ENCODE results near the gene LIMK2. TPM values are rescaled to one million over a fixed set of nuclear protein-coding genes. Genes with fewer than 3 reads are reported as not detected.

LIMK2 gene
- total and polyA plus RNA-seq, 9 of the 15 experiments (the other 6 are each of a cell fraction or from before 2014, with no cell fraction given) = 1.1 to 14.5 (median 8.5) TPM

GRCh38 chr22:31243339-31244045 is 31.4 kb downstream of the LIMK2 start:
- no peaks in the 10 kb centered on the region; the same call in 2 of the 3 replicates for H3K36me3 ChIP-seq (ENCODE audit: control insufficient read depth, insufficient read depth, low read length)
- no peak for TF ChIP-seq ZNF274 (IDR thresholded peaks at IDR 0.05; ENCODE audit: borderline replicate concordance, low read depth, low read length)
- no peak for TF ChIP-seq PTTG1 (tag; IDR thresholded peaks at IDR 0.05; ENCODE audit: low read depth)
- TF ChIP-seq SRSF9 (IDR thresholded peaks at IDR 0.05; ENCODE audit: borderline replicate concordance, low read depth, low read length) = no peak
- no peak for TF ChIP-seq E2F5 (CRISPR knock-in tag; IDR thresholded peaks at IDR 0.05)
- TF ChIP-seq TCF7L2 (IDR thresholded peaks at IDR 0.05; ENCODE audit: low read depth, low read length) = no peak
- TF ChIP-seq STAT5B (CRISPR knock-in tag; IDR thresholded peaks at IDR 0.05) = no peak
- peak; percentile 21; the same call in 1 of the 2 replicates for TF ChIP-seq GATA2 (CRISPR knock-in tag; IDR thresholded peaks at IDR 0.05)
- no peak for TF ChIP-seq SMARCB1 (IDR thresholded peaks at IDR 0.05; ENCODE audit: insufficient read length, low read depth)
- BruUV-seq (replicated peaks) = no TSS peak
- ATAC-seq = no peak
- no peak overlapping the region for H3K4me2 ChIP-seq (ENCODE audit: insufficient read depth, low read length)
- no peak overlapping the region for H3K27ac ChIP-seq (ENCODE audit: extremely low read depth, low read depth, low read length)
- ChIA-PET POLR2A (no interaction called here), CTCF (ENCODE audit: low intra/inter-chr PET ratio) (no interaction called here)
- intact Hi-C loops (cut with micrococcal nuclease) = no loop called here
- no peaks in the 10 kb centered on the region for H3K79me2 ChIP-seq (ENCODE audit: control insufficient read depth, insufficient read depth, low read length)
- H3K9me1 ChIP-seq (ENCODE audit: control insufficient read depth, insufficient read depth, low read length) = peaks cover under 1% of the 10 kb centered on the region
- H3K9ac ChIP-seq (ENCODE audit: insufficient read depth in 1 of 2, low read depth in 2 of 2, low read length in 2 of 2) = peak overlapping the region in 1 of 2 experiments; percentile 8; a peak in 1 of 4 replicates
- H3K4me1 ChIP-seq (replicated peaks in 1 of 2; ENCODE audit: control insufficient read depth in 2 of 2, insufficient read depth in 2 of 2, low read length in 2 of 2) = peaks cover 6 to 22% of the 10 kb centered on the region in 2 experiments; a peak in 4 of 5 replicates
- no peak for FAIRE-seq
- no peaks in the 10 kb centered on the region for H3K9me3 ChIP-seq (replicated peaks; ENCODE audit: control insufficient read depth, insufficient read depth, low read depth, low read length)
- H3K27me3 ChIP-seq (ENCODE audit: control insufficient read depth in 2 of 2, insufficient read depth in 2 of 2, low read length in 2 of 2) = no peaks in the 10 kb centered on the region
- in situ Hi-C loops (cut with MboI) = no loop called here
- H2AFZ ChIP-seq (ENCODE audit: low read depth, low read length) = no peak overlapping the region
- DNase-seq (ENCODE audit: extremely low read depth in 1 of 4, low spot score in 3 of 4) = no peak
- peaks cover 11% of the 10 kb centered on the region; the same call in 1 of the 2 replicates for H4K20me1 ChIP-seq (replicated peaks; ENCODE audit: control insufficient read depth, insufficient read depth, low read length)
- WGBS (ENCODE audit: insufficient coverage, low coverage, missing lambda C conversion rate) = 68% methylated on average over 5 of the region's 5 CpGs
- H3K4me3 ChIP-seq = no peak overlapping the region

Data from K562 (cell line).